Osteocyte (in vitro differentiated cells): ENCODE data around the gene STK31. TPM values are rescaled to one million over a fixed set of nuclear protein-coding genes. Genes with fewer than 3 reads are reported as not detected.
"Not testable (repeated sequence)": the region's sequence is repeated elsewhere in the genome, so short reads cannot be mapped to it uniquely, and the experiment has no call there.

Experiments
- DNase-seq: peaks from one replicate; pipeline ENCODE4 v3.0.0; 2021; ENCODE audit warnings: mixed read lengths; ENCODE audit not compliant: unreplicated experiment; ENCODE audit errors: extremely low spot score
- H3K27ac Mint-ChIP-seq: one replicate; pipeline ENCODE4 v1.8.0; 2021; ENCODE audit warnings: mild to moderate bottlenecking, mixed read lengths; ENCODE audit not compliant: unreplicated experiment
- H3K27me3 Mint-ChIP-seq: one replicate; pipeline ENCODE4 v1.8.0; 2021; ENCODE audit warnings: mixed read lengths; ENCODE audit not compliant: unreplicated experiment
- H3K36me3 Mint-ChIP-seq: one replicate; pipeline ENCODE4 v1.8.0; 2021; ENCODE audit warnings: mixed read lengths; ENCODE audit not compliant: unreplicated experiment
- H3K4me1 Mint-ChIP-seq: one replicate; pipeline ENCODE4 v1.8.0; 2021; ENCODE audit warnings: mixed read lengths; ENCODE audit not compliant: unreplicated experiment
- H3K4me3 Mint-ChIP-seq: one replicate; pipeline ENCODE4 v1.8.0; 2021; ENCODE audit warnings: mild to moderate bottlenecking, moderate library complexity, mixed read lengths; ENCODE audit not compliant: unreplicated experiment
- H3K9me3 Mint-ChIP-seq: one replicate; pipeline ENCODE4 v1.8.0; 2021; ENCODE audit warnings: mixed read lengths; ENCODE audit not compliant: unreplicated experiment
- total RNA-seq: library from RNA; stranded (reverse); gene quantifications from 2 replicates; pipeline ENCODE4 v1.2.1, GENCODE V29; 2021
- TF ChIP-seq, protein P1 (sequence below): fragments of 200-600 bp; sonication (generic); IDR thresholded peaks from 2 replicates; pipeline ENCODE4 v1.5.0; 2021; ENCODE audit warnings: antibody characterized with exemption, mild to moderate bottlenecking, moderate library complexity

STK31 gene
- total RNA-seq, 1 donor from 2014 or later: 0.35 TPM

DNA sequence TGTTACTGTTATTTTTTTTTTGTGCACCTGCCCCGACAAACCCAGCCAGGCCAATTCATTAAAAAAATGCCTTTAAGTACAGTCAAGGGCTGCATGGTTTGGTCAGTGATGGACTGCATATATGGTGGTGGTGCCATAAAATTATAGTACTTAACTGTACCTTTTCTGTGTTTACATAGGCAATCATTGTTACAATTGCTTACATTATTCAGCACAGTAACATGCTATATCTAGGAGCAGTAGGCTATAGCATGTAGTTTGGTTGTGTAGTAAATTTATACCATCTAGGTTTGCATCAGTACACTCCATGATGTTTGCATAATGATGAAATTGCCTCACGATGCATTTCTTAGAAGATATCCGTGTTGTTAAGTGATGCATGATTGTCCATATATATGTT lies 58.0 kb downstream of the STK31 start:
- no peak overlapping the region for H3K4me3 Mint-ChIP-seq

DNA sequence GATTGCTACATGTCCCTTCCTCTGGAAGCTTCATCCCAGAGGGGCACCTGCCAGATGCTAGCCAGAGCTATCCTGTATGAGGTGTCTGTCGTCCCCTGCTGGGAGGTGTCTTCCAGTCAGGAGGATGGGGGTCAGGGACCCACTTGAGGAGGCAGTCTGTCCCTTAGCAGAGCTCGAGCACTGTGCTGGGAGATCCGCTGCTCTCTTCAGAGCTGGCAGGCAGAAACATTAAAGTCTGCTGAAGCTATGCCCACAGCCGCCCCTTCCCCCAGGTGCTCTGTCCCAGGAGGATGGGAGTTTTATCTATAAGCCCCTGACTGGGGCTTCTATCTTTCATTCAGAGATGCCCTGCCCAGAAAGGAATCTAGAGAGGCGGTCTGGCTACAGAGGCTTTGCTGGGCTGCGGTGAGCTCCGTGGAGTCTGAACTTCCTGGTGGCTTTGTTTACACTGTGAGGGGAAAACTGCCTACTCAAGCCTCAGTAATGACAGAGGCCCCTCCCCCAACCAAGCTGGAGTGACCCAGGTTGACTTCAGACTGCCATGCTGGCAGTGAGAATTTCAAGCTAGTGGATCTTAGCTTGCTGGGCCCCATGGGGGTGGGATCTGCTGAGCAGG lies 69.3 kb downstream of the STK31 start:
- H3K4me3 Mint-ChIP-seq, H3K27ac Mint-ChIP-seq, DNase-seq, H3K9me3 Mint-ChIP-seq, H3K4me1 Mint-ChIP-seq, H3K36me3 Mint-ChIP-seq: not testable (repeated sequence)
- H3K27me3 Mint-ChIP-seq: peaks cover 11% of the 10 kb centered on the region

More for the DNA sequence above, 58.0 kb downstream of the STK31 start:
- Mint-ChIP-seq H3K27me3 (peaks cover 36% of the 10 kb centered on the region), H3K27ac (no peak overlapping the region), H3K36me3 (no peaks in the 10 kb centered on the region), H3K9me3 (no peaks in the 10 kb centered on the region), H3K4me1 (peaks cover 5% of the 10 kb centered on the region)
- TF ChIP-seq, protein P1, sequence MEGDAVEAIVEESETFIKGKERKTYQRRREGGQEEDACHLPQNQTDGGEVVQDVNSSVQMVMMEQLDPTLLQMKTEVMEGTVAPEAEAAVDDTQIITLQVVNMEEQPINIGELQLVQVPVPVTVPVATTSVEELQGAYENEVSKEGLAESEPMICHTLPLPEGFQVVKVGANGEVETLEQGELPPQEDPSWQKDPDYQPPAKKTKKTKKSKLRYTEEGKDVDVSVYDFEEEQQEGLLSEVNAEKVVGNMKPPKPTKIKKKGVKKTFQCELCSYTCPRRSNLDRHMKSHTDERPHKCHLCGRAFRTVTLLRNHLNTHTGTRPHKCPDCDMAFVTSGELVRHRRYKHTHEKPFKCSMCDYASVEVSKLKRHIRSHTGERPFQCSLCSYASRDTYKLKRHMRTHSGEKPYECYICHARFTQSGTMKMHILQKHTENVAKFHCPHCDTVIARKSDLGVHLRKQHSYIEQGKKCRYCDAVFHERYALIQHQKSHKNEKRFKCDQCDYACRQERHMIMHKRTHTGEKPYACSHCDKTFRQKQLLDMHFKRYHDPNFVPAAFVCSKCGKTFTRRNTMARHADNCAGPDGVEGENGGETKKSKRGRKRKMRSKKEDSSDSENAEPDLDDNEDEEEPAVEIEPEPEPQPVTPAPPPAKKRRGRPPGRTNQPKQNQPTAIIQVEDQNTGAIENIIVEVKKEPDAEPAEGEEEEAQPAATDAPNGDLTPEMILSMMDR: no peak
- no peak for DNase-seq

DNA sequence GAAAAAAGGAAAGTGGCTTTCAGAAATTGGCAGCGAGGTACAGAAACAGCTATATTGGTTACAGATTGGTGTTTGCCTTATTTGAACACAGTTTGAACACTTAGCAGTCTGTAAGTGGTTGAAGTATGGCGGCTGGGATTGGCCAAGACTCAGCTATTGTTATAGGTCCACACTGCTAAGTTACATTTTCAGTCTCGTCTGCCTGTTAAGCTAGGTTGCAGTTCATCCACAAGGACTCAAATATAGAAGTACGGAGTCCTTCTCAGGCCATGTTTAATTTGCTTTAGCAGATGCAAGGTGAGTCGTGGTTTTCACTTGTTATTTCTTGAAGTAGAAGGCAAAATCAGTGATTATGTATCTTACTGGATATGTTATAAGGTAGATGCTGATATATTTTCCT lies 73.1 kb downstream of the STK31 start:
- H3K4me1 Mint-ChIP-seq: no peaks in the 10 kb centered on the region
- TF ChIP-seq, protein P1: no peak
- H3K4me3 Mint-ChIP-seq: no peak overlapping the region
- no peak for DNase-seq
- no peaks in the 10 kb centered on the region for H3K9me3 Mint-ChIP-seq
- H3K27me3 Mint-ChIP-seq: peaks cover 11% of the 10 kb centered on the region
- H3K27ac Mint-ChIP-seq: no peak overlapping the region
- H3K36me3 Mint-ChIP-seq: no peaks in the 10 kb centered on the region

DNA sequence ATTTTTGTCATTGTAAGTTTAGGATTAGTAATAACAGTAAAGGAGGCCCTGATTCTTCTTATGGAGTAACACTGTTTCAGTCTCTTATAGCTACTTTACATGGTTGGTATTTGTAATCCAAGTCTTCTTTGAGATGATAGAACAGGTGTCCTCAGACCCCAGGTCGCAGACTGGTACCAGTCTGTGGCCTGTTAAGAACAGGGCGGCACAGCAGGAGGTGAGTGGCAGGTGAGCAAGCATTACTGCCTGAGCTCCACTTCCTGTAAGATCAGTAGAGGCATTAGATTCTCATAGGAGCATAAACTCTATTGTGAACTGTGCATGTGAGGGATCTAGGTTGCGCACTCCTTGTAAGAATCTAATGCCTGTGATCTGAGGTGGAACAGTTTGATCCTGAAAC lies 77.3 kb downstream of the STK31 start:
- Mint-ChIP-seq H3K27me3 (peaks cover 4% of the 10 kb centered on the region), H3K4me3 (no peak overlapping the region), H3K4me1 (no peaks in the 10 kb centered on the region), H3K9me3 (no peaks in the 10 kb centered on the region), H3K27ac (no peak overlapping the region), H3K36me3 (no peaks in the 10 kb centered on the region)
- DNase-seq: no peak
- TF ChIP-seq, protein P1: no peak

DNA sequence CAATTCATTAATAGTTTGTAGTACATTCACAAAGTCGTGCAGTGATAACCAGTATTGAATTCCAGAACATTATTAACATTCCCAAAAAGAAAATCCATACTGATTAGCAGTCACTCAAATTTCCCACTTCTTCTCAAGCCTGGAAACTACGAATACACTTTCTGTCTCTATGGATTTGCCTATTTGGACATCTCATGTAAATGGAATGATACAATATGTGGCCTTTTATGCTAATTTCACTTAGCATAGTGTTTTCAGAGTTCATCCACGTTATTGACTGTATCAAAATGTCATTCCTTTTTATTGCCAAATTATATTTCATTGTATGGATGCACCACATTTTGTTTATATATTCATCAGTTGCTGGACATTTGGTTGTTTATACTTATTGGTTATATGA lies 78.8 kb downstream of the STK31 start:
- no peaks in the 10 kb centered on the region for H3K27me3 Mint-ChIP-seq
- no peak overlapping the region for H3K27ac Mint-ChIP-seq
- no peaks in the 10 kb centered on the region for H3K36me3 Mint-ChIP-seq
- DNase-seq: no peak
- TF ChIP-seq, protein P1: no peak
- no peaks in the 10 kb centered on the region for H3K4me1 Mint-ChIP-seq
- no peak overlapping the region for H3K4me3 Mint-ChIP-seq
- H3K9me3 Mint-ChIP-seq: peaks cover 10% of the 10 kb centered on the region

DNA sequence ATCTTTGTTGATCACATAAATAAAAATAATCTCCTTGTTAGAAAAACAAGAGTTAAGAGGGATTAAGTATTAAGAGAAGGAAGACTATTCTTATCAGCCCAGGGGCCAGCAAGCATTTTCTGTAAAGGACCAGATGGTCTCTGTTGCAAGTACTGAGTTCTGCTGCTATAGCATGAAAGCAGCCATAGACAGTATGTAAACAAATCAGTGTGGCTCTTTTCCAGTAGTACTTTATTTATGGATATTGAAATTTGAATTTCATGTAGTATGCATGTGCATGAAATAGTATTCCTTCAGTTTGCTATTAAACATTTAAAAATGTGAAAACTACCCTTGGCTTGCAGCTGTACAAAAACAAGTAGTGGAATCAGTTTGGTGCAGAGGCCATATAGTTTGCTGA lies 81.7 kb downstream of the STK31 start:
- H3K27me3 Mint-ChIP-seq: no peaks in the 10 kb centered on the region
- no peaks in the 10 kb centered on the region for H3K36me3 Mint-ChIP-seq
- no peak for DNase-seq
- no peak overlapping the region for H3K27ac Mint-ChIP-seq
- H3K9me3 Mint-ChIP-seq: peaks cover 16% of the 10 kb centered on the region
- TF ChIP-seq, protein P1: no peak
- no peak overlapping the region for H3K4me3 Mint-ChIP-seq
- no peaks in the 10 kb centered on the region for H3K4me1 Mint-ChIP-seq
